Measurements from ENCODE around the gene RAVER1.
"Not testable (repeated sequence)": the region's sequence is repeated elsewhere in the genome, so short reads cannot be mapped to it uniquely, and the experiment has no call there.

The RAVER1 gene

DNA sequence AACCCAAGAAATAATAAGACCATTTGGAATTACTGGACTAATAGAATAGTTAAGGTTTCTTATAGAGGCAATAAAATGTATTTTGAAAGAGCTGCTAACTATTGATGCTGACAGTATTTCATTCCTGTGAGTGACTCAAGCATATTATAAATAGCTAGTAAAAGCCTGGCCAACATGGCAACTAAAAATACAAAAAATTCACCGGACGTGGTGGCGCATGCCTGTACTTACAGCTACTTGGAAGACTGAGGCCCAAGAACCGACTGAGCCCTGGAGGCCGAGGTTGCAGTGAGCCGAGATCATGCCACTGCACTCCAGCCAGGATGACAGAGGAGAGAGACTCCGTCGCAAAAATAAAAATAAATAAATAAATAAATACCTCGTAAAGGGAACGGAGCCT lies 11.5 kb upstream of the RAVER1 start:
- DNase-seq (ENCODE audit: low read depth): no peak

DNA sequence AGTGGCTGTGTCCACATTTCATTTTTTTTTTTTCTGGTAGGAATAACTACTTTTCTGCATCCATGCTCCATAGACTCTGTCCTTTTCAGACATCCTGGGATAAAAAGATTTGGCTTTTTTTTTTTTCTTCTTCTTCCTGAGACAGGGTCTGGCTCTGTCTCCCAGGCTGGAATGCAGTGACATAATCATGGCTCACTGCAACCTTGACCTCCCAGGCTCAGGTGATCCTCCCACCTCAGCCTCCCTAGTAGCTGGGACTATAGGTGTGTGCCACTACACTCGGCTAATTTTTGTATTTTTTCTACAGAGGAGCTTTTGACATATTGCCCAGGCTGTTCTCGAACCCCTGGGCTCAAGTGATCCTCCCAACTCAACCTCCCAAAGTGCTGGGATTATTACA lies 10.2 kb upstream of the RAVER1 start:
- DNase-seq (ENCODE audit: low read depth): no peak

DNA sequence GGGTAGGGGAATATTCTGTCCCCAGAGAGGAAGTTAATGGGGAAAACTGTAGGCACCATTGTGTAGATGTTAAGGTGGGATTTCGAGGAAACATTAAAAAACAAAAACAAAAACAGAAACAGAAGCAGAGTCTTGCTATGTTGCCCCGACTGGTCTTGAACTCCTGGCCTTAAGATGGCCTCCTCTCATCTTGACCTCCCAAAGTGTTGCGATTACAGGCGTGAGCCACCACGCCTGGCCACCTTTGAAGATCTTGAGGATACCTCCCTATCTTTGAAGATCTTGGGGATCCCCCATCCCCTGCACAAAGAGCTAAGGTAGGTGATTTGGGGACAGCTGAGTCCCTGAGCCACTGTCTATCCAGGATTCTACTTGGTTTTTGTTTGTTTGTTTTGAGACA lies 6.6 kb upstream of the RAVER1 start:
- DNase-seq (ENCODE audit: low read depth): no peak

DNA sequence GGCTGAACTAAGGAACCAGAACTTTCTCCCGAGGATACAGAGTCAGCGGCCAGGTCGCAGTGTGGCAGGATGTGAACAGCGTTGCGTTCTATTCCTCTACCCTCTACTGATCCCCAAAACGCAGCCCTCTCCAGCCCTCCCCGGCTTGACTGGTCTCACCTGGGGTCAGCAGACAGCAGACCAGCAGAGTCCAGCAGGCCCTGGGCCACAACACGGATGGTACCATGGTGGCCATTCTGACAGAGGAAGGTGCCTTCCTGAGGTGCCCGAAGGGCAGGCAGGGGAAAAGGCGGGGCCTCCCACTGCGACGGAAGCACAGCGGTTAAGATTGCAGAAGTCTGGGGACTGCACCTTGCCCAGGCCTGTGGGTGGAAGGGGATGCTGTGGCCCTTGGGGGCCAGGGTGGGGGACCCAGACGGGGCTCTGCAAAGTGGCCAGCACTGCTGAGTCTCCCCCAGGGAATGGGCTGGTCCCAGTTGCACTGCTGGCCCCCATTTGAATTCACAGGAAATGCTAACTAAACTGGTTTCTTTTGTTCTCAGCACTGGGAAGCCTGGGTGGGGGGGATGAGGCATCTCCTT lies 6.1 kb upstream of the RAVER1 start, which contains the start of gene ICAM3:
Gene ICAM3 (minus strand): TSS at position 245 of the 581 bp plus-strand sequence. CDS start 10 bp downstream, at position 235.
- DNase-seq (ENCODE audit: low read depth): no peak

DNA sequence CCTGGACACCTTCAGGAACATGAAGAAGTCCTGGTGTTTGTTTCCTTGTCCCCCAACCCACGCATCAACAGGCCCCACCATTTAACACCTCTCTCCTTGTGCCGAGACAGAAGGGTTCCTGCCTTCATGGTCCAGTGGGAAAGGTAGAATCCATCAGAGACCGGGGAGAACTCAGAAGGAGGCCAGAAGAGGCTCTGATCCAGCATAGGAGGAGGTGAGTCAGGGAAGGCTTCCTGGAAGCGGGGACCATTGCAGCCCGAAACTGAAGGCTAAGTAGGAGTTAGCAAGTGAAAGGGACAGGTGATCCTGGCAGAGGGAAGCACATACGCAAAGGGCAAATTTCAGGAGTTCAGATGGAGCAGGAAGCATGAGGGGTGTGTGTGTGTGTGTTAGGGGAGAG lies 5.6 kb upstream of the RAVER1 start:
- DNase-seq (ENCODE audit: low read depth): no peak

DNA sequence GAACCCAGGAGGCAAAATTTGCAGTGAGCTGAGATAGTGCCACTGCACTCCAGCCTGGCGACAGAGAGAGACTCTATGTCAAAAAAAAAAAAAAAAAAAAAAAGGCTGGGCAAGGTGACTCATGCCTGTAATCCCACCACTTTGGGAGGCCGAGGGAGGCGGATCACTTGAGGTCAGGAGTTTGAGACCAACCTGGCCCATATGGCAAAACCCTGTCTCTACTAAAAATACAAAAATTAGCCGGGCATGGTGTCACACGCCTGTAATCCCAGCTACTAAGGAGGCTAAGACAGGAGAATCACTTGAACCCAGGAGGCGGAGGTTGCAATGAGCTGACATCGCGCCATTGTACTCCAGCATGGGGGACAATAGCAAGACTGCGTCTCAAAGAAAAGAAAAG lies 3.4 kb upstream of the RAVER1 start:
- not testable (repeated sequence) for DNase-seq (ENCODE audit: low read depth)

DNA sequence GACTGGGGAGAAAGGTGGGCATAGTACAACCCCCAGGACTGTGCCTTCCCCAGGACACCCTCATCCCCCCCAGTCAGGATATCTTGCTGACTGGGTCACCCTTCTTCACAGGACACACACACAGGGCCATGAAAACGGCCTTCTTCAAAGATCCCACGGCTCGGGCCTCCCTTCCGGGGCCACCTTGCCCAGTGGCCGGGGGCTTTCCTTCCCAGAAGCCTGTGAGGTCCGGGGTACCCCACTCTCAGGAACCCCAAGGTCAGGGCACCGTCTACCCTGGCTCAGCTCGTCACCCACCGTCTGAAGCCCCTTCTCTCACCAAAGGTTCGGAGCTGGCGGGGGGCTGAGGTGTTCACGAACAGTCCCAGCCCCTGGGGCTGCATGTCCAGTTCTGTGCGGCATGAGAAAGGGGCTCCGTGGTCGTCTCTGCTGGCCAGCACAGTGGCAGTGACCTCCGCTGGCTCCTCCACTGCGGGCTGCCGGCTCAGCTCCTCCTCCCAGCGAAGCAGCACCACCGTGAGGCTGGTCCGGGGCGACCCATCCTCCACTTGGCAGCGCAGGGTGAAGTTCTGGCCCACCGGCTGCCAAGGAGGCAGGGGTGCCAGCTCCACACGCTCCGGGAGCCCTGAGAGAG lies 2.1 kb upstream of the RAVER1 start:
- no peak for DNase-seq (ENCODE audit: low read depth)

DNA sequence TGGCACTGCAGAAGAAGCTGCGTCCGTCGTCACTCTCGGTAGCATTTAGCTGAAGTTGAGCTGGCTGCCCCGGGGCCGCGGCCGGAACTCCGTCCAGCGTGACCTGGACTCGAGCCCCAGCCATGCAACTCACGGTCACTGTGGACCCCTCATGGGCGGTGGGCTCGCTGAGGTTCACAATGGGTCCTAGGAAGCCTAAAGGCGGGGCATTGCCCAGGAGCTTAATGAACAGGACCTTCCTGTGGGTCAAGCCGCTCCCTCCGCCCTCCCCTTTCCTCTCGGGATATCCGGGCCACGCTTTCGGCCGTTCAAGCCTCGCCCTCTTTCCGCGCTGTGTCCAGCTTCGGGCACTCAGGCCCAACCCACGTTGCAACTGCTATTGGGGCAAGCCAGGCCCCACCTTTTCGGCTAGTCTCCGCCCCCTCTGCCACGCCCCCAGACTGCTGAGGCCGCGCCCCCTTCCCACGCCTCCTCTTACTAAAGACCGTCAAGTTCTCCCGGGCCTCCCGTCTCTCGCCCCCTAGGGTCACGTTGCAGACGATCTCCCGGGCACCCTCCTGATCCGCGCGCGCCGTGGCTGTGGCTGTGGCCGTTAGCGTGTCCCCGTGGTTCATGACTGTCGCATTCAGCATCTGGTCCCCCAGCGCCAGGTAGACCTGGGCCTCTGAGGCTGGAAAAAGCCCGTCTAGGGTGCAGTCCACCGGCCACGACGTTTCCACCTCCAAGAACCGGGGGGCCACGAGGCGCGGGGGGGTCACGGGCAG lies 1.4 kb upstream of the RAVER1 start:
- peak; percentile 97 for DNase-seq (ENCODE audit: low read depth)

DNA sequence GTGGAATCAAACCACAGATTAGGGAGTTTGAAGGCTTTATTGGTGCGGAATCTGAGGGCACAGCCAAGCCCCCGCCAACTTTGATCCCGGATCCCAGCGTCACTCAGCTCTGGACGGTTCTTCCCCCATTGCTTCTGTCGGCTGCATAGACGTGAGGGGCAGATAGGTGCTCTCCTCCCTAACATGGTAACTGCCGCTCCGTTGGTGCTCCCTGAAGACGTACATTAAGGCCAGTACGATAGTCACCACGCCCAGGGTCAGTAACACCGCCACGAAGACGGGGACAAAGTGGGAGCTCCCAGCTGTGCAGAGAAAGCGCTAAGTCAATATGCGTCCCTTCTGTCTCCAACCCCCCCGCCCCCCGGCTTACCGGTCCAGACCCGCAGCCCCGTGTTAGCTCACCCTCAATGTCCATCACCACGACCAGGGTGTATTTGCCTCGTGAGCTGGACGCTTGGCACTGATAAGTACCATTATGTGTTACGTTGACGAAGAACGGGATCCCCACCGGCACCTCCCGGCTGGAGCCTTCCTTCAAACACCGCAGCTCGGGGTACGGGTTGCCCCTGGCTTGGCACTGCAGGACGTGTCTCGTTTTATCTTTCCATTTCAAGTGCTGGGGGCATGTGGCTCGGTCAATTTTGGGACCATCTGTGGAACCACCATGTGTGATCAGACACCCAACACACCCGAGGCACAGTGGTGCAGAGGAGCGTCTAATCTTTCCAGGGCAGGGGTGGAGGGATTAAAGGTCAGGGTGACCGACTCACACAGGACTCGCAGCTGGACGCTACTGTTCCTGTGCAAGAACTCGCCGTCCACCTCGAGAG lies 644 bp upstream of the RAVER1 start:
- peak; percentile 18 for DNase-seq (ENCODE audit: low read depth)

DNA sequence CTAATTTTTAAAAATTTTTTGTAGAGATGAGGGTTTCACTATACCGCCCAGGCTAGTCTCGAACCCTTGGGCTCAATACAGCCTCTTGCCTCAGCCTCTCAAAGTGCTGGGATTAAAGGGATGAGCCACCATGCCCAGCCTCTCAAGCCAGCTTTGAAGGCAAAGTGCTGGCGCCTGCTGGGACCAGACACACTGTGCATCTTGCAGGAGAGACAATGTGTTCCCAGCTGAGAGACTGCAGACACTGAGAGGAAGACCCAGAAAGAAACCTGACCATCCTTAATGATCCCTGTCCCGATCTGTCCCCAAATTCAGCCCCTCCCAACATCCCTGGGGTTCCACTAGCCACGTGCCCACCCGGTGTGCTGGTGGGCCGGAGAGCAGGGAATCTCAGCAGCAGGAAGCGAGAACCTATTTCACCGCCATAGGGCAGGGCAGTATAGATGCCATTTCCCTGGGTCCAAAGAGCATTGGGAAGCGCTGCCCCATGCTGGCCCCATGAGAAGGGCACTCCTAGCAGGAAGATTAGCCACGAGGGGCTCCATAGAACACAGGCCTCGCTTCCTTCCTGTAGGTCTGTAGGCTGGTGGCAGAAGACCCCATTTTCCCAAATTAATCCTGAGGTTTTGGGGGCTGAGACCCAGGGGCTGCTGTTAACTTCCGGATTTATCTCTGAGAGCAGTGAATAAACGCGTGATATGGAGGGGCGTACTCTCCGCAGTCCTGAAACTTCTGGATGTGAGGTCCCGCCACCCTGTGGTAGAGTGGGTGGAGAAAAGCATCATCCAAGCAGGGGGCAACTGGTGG lies 968 bp downstream of the RAVER1 start:
- no peak for DNase-seq (ENCODE audit: low read depth)

DNA sequence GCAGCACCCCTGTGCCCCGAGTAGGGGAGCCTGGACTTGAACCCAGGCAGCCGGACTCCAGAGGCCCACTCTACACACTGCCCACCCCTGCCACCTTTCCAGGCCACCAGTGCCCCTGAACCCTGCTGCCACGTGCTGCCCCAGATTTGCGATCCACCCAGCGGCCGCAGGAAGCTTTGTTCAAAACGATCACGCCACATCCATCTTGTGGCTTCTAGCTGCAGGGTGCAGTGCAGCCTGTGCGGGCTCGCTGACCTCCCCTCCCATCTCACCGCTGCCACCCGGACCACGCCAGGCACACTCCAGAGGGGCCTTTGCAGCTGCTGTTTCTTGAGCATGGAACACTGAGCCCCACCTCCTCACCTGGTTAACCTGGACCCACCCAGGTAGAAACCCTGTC lies 3.8 kb downstream of the RAVER1 start:
- DNase-seq (ENCODE audit: low read depth): no peak

DNA sequence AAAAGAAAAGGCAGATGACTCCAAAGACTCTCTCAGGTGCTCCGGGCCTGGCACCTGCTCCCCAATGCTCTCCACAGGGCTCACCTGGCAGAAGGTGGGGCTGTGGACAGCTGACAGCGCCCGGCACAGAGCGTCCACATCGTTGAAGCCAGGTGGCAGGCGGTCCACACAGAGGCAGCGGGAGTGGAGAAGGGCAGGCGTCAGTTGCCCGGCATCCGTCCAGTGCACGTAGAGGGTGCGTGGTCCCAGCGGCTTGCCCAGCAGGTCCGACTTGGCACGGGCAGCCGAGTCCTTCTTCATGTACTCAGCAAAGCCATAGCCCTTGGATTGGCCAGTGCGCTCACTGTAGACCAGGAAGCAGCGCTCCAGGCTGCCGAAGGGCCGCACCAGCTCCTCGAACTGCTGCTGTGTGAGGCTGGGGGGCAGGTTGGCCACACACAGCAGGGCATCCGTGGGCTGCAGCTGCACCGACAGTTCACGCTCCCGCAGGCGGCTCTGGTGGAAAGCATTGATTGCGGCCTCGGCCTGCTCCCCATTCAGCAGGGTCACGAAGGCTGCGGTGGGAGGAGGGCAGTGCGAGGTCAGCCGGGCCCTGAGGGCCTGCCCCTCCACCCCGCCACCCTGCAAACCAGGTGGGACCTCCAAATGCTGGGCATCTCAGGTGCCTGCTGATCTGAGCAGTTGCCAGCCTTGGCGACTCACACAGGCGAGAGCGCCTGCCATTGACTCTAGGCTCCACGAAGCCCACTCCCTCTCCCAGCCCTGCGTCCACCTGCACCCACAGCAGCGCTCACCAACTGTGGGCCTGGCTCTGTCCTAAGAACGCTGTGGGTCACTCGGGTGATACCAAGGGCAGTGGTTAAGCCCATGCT lies 4.5 kb downstream of the RAVER1 start:
- no peak for DNase-seq (ENCODE audit: low read depth)

DNA sequence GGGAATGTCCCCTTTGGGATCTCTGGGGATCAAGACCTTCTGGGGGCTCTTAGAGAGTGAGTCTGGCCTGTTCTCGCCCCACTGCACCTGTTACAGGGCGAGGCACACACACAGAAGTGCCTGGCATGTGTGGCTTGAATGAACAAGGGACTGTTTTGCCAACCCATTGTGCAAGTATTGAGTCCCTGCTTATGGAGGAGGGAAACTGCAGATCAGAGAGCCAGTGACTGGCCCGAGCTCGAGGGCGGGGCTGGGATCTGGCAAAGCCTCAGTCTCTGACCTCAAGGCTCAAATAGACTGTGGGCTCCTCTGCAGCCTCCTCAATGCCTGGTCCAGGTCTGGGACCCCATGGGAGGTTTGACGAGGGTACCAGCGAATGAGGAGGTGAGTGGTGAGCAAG lies 5.5 kb downstream of the RAVER1 start:
- no peak for DNase-seq (ENCODE audit: low read depth)

DNA sequence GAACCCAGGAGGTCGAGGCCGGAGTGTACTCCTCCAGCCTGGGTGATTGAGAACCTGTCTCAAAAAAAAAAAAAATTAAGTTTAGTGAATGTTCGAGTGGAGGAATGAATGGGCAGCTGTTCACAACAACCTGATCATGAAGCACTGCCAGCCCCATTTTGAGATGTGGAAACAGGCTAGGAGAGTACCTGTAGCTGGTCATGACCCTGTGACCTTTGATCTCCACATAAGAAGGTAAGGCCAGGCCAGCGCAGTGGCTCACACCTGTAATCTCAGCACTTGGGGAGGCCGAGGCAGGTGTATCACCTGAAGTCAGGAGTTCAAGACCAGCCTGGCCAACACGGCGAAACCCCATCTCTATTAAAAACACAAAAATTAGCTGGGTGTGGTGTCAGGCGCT lies 7.6 kb downstream of the RAVER1 start:
- DNase-seq (ENCODE audit: low read depth): no peak

DNA sequence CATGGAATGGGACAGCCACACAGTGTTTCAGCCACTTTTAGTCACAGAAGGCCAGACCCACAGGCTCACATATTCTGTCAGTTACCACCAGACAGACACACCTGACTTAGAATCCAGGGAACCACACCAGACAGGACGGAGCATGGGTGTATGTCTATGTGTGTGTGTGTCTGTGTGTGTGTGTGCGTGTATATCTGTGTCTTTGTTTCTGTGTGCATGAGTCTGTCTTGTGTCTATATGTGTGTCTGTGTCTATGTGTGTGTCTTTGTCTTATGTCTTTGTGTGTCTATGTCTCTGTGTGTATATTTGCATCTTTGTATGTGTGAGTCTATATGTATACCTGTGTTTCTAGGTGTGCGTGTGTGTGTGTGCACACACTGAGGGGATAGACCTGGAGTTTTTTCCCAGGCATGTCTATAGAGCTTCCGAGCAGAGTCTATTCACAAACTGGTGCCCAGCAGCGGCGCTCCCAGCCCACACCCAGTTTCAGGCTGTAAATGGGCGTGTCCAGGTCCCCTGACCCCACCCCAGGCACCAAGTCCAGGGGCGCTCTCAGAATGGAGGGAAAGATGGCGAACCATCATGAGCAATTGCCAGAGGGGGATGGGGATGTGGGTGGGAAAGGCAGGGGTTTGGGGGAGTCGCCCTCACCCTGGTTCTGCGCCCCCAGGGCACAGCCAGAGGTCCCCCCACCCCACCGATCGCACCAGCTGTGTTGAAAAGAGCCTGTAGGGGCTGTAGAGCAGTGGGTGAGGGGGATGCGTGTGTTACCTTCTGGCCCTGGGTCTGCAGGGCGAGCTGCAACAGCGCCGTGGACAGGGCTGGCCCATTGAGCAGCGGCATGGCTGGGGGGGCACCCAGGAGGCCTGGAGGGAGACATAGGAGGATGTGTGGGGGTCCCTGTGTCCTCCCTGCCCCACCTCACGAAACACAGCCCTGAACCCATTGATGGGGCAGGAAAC lies 11.2 kb downstream of the RAVER1 start:
- DNase-seq (ENCODE audit: low read depth): no peak

DNA sequence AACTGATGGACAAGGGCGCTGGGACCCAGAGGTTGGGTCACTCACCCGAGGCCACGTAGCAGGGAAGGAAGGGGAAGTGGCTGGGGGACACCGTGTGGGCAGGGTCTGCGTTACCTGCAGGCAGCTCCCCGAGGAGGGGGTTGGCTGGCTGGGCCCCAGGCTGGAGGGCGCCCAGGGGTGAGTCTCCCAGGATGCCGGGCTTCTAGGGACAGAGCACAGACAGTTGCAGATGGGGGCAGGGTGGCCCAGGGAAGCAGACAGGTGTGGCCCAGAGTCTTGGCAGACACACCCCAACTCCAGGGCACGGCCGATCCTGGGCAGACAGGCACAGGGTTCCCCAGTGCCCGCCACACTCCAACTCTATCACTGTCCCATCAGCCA lies 11.9 kb downstream of the RAVER1 start:
- no peak for DNase-seq (ENCODE audit: low read depth)

DNA sequence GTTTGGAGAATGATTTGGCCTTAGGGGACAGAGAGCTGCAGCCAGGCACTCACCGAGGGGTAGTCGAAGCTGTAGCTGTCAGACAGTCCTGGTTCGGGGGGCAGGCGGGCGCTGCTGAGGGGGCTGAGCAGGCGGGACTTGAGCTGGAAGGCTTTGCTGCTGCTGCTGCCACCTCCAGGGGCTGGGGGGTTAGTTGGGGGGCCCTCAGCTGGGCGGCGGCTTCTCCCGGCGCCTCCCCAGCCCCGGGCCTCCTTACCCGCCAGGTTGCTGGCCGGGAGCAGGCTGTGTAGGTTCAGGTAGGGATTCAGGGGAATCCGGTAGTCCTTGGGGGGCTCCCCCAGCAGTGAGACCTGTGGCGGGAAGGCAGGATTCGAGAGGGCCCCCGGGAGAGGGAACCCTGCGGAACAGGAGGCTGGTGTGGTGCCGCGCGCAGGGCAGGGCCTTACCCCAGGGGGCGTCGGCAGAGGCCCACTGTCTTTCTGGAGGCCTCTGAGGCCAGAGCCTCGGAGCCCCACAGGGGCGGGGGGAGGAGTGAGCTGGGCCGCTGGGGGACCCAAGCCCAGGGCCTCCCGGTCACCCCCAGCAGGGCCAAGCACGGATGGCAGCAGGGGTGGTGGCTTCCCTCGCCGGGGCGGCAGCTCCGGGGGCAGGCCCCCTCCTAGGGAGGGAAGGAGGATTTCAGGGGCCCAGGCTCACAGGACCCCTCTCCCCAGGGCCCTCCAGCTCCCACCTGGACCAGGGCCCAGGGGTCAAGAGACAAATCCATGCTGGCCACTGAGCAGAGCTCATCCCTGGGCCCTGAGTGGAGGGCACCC lies 12.5 kb downstream of the RAVER1 start:
- DNase-seq (ENCODE audit: low read depth): no peak

DNA sequence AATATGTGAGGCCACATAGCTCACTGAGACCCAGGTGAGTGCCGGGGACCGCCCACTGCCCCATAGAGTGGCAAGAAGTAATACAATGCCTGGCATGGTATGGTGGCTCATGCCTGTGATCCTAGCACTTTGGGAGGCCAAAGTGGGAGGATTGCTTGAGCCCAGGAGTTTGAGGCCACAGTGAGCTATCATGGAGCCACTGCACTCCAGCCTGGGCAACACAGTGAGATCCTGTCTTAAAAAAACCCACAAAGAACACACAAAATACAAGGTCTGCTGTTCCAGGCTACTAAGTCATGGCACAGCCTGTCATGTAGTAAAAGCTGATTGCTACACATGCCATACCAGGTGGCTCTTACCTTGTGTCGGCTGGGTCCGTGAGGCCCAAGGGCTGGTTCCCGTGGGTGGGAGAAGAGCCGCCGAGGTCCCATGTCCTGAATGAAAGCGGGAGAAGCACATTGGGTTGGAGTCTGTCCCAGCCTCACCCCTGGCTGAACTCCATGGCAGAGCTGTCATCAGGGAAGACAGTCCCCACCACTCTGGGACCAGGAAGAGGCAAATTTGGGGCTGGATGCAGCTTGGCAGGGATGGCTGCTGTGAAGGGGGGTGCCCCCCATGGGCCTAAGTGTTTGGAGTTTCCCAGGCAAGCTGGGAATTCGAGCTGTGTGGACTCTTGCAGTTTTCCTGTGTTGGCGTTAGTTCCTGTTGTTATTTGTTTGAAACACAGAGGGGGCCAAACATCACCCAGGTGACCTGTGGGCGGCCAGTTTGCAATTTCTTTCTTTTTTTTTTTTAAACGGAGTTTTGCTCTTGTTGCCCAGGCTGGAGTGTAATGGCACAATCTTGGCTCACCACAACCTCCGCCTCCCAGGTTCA lies 14.3 kb downstream of the RAVER1 start:
- no peak for DNase-seq (ENCODE audit: low read depth)

All from iris pigment epithelial cell (primary cell).